Panc1 (cell line): Measurements from ENCODE around the gene GDAP1L1. TPM values are rescaled to one million over a fixed set of nuclear protein-coding genes. Genes with fewer than 3 reads are reported as not detected.
A peak's percentile ranks its signal among the peaks of the same experiment; 100 is the strongest.

ENCODE experiments used
- ATAC-seq: fragments of 200-7000 bp; cut with Tn5 transposase; 2 replicates; pipeline ENCODE4 v1.9.1; 2020; ENCODE audit warnings: mild to moderate bottlenecking, moderate library complexity
- BruUV-seq: library from RNA; stranded (reverse); fragments of 400-500 nt; replicated peaks from 2 replicates; lab custom pipeline; 2021; lab: Mats Ljungman, UMichigan
- CTCF ChIA-PET: fragments of 300-600 bp; sonication (Branson Sonifier 250); formaldehyde crosslinking; loops from one replicate; lab custom pipeline; 2022; ENCODE audit warnings: antibody characterized with exemption; lab: Charles Lee
- POLR2A ChIA-PET: fragments of 300-600 bp; sonication (Branson Sonifier 250); formaldehyde crosslinking; loops from one replicate; lab custom pipeline; 2022; ENCODE audit warnings: antibody characterized with exemption; lab: Charles Lee
- DNase-seq: peaks from one replicate; pipeline ENCODE4 v3.0.0-alpha.2; 2010; ENCODE audit warnings: low read depth, low spot score
- H3K27ac ChIP-seq: 2 replicates; pipeline ENCODE4 v1.5.1; 2011; ENCODE audit warnings: mild to moderate bottlenecking, low read length, inconsistent platforms
- H3K27me3 ChIP-seq: fragments of 200-500 bp; sonication (Bioruptor generic); 2 replicates; pipeline ENCODE4 v1.6.0; 2014; ENCODE audit warnings: low read length, inconsistent platforms; ENCODE audit not compliant: control insufficient read depth, insufficient read depth
- H3K36me3 ChIP-seq: fragments of 200-500 bp; sonication (Bioruptor generic); 2 replicates; pipeline ENCODE4 v1.5.1; 2014; ENCODE audit warnings: inconsistent platforms, mild to moderate bottlenecking, low read length, moderate library complexity; ENCODE audit not compliant: control insufficient read depth, insufficient read depth
- H3K4me1 ChIP-seq: 2 replicates; pipeline ENCODE4 v1.5.1; 2011; ENCODE audit warnings: inconsistent platforms, mild to moderate bottlenecking, low read length, moderate library complexity; ENCODE audit not compliant: control insufficient read depth, insufficient read depth
- H3K4me3 ChIP-seq, 2 experiments: 2 replicates each; pipeline ENCODE4 v1.5.1; 2011 to 2012; ENCODE audit warnings: low read depth in 2 of 2, low read length in 2 of 2, mild to moderate bottlenecking in 2 of 2, inconsistent platforms in 1 of 2, moderate library complexity in 1 of 2
- H3K9me3 ChIP-seq: fragments of 200-500 bp; sonication (Bioruptor generic); 2 replicates; pipeline ENCODE4 v1.5.1; 2014; ENCODE audit warnings: low read depth, mild to moderate bottlenecking, inconsistent platforms, low read length, moderate library complexity; ENCODE audit not compliant: control insufficient read depth, insufficient read depth
- POLR2AphosphoS5 ChIP-seq: IDR thresholded peaks from 2 replicates; pipeline ENCODE4 v1.6.1; 2012; ENCODE audit warnings: mild to moderate bottlenecking, low read depth, low read length, moderate library complexity
- REST ChIP-seq, 2 experiments: IDR thresholded peaks; 2 replicates each; pipeline ENCODE4 v1.6.1; 2011 to 2012; ENCODE audit warnings: low read depth in 2 of 2, control low read depth in 1 of 2, low read length in 1 of 2, mild to moderate bottlenecking in 1 of 2, moderate library complexity in 1 of 2; ENCODE audit not compliant: insufficient read depth in 1 of 2
- SIN3A ChIP-seq: IDR thresholded peaks from 2 replicates; pipeline ENCODE4 v1.6.1; 2012; ENCODE audit warnings: low read depth, mild to moderate bottlenecking, low read length, moderate library complexity, borderline replicate concordance; ENCODE audit not compliant: insufficient read depth
- TCF7L2 ChIP-seq: IDR thresholded peaks from 2 replicates; pipeline ENCODE4 v1.6.1; 2011; ENCODE audit warnings: mild to moderate bottlenecking, low read depth, low read length, inconsistent platforms
- in situ Hi-C: cut with HindIII; loops from 2 replicates; pipeline ENCODE4 v1.10.0; 2016; ENCODE audit warnings: low sequenced_read_pairs, low pct_unique_long_range_greater_than_20kb
- intact Hi-C: fragments of 100-400 bp; cut with micrococcal nuclease; formaldehyde crosslinking; loops from one replicate; pipeline ENCODE4 v1.10.0; 2022; ENCODE audit not compliant: unreplicated experiment
- total RNA-seq: library from RNA; stranded (reverse); gene quantifications from one replicate; pipeline ENCODE4 v1.2.1, GENCODE V29; 2021; ENCODE audit not compliant: unreplicated experiment
- TF ChIP-seq, protein P1 (sequence below): fragments of 450-650 bp; IDR thresholded peaks from 2 replicates; pipeline ENCODE4 v1.5.1; 2017; ENCODE audit warnings: mild to moderate bottlenecking

GDAP1L1 gene
- total RNA-seq, 1 experiment from 2014 or later = not detected

- POLR2A ChIA-PET = no interaction called here
- Histone ChIP-seq H3K4me3 (no peak overlapping the region), H3K9me3 (no peaks in the 10 kb centered on the region), H3K36me3 (no peaks in the 10 kb centered on the region), H3K27ac (no peak overlapping the region), H3K4me1 (no peaks in the 10 kb centered on the region), H3K27me3 (no peaks in the 10 kb centered on the region)
- in situ Hi-C loops (no loop called here), intact Hi-C loops (no loop called here)
- DNase-seq = no peak
- no TSS peak for BruUV-seq
- TF ChIP-seq POLR2AphosphoS5 (no peak), REST (IDR thresholded peaks at IDR 0.05; ENCODE audit: insufficient read depth in 1 of 2, low read depth in 2 of 2, low read length in 1 of 2) (no peak), TCF7L2 (no peak), SIN3A (no peak)
- TF ChIP-seq, protein P1, sequence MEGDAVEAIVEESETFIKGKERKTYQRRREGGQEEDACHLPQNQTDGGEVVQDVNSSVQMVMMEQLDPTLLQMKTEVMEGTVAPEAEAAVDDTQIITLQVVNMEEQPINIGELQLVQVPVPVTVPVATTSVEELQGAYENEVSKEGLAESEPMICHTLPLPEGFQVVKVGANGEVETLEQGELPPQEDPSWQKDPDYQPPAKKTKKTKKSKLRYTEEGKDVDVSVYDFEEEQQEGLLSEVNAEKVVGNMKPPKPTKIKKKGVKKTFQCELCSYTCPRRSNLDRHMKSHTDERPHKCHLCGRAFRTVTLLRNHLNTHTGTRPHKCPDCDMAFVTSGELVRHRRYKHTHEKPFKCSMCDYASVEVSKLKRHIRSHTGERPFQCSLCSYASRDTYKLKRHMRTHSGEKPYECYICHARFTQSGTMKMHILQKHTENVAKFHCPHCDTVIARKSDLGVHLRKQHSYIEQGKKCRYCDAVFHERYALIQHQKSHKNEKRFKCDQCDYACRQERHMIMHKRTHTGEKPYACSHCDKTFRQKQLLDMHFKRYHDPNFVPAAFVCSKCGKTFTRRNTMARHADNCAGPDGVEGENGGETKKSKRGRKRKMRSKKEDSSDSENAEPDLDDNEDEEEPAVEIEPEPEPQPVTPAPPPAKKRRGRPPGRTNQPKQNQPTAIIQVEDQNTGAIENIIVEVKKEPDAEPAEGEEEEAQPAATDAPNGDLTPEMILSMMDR = no peak
- CTCF ChIA-PET = no interaction called here
- ATAC-seq = no peak
These were observed 1.1 kb upstream of the GDAP1L1 start for GRCh38 chr20:44245977-44246376.

GRCh38 chr20:44247586-44248409 is 690 bp downstream of the GDAP1L1 start:
- ATAC-seq (no peak), DNase-seq (no peak)
- Histone ChIP-seq H3K4me3 (no peak overlapping the region; a peak in 1 of 4 replicates), H3K4me1 (no peaks in the 10 kb centered on the region), H3K27ac (no peak overlapping the region), H3K9me3 (no peaks in the 10 kb centered on the region), H3K27me3 (no peaks in the 10 kb centered on the region), H3K36me3 (no peaks in the 10 kb centered on the region)
- intact Hi-C loops = no loop called here
- TF ChIP-seq REST (IDR thresholded peaks at IDR 0.05; ENCODE audit: insufficient read depth in 1 of 2, low read depth in 2 of 2, low read length in 1 of 2) (peak; percentile 94), SIN3A (no peak), POLR2AphosphoS5 (no peak)
- in situ Hi-C loops = no loop called here
- CTCF ChIA-PET = no interaction called here
- POLR2A ChIA-PET = no interaction called here
- BruUV-seq = no TSS peak
